Embryonic facial prominence (tissue), 1 donor: ENCODE data around the gene USP22.

Experiments
- DNase-seq: peaks from one replicate; pipeline ENCODE4 v3.0.0-alpha.2; 2016; ENCODE audit errors: extremely low spot score

USP22 gene

GRCh38 chr17:20952183-20952582, 90.6 kb downstream of the USP22 start:
- DNase-seq, result no peak
